H1 (cell line): ENCODE measurements around the gene RGL1. TPM values are rescaled to one million over a fixed set of nuclear protein-coding genes. Genes with fewer than 3 reads are reported as not detected.

Experiments used
- CTCF ChIA-PET: fragments of 300-600 bp; sonication (Branson Sonifier 250); formaldehyde crosslinking; loops from one replicate; lab custom pipeline; 2021; ENCODE audit not compliant: partially characterized antibody; lab: Charles Lee
- POLR2A ChIA-PET: fragments of 300-600 bp; sonication (Branson Sonifier 250); formaldehyde crosslinking; loops from one replicate; lab custom pipeline; 2021; ENCODE audit warnings: inconsistent platforms; ENCODE audit not compliant: partially characterized antibody; lab: Charles Lee
- DNase-seq, 2 experiments: peaks; one replicate each; pipeline versions ENCODE4 v3.0.0 to v3.0.0-alpha.2; 2010 to 2022; ENCODE audit warnings: low spot score in 2 of 2, low read depth in 1 of 2, mixed read lengths in 1 of 2
- FAIRE-seq: peaks from 2 replicates; lab custom pipeline; 2011; peaks lifted over from hg19 to GRCh38; lab: Jason Lieb, UNC
- H2AFZ ChIP-seq: 2 replicates; pipeline ENCODE4 v1.8.1; 2012; ENCODE audit warnings: low read length, inconsistent platforms
- H2AK5ac ChIP-seq: 2 replicates; pipeline ENCODE4 v1.6.1; 2013; ENCODE audit warnings: low read depth, low read length
- H2BK120ac ChIP-seq: replicated peaks from 2 replicates; pipeline ENCODE3; 2013; ENCODE audit warnings: low read depth, low read length, inconsistent platforms
- H2BK12ac ChIP-seq: 2 replicates; pipeline ENCODE4 v1.6.1; 2013; ENCODE audit warnings: low read depth, low read length
- H2BK15ac ChIP-seq: 2 replicates; pipeline ENCODE4 v1.6.1; 2013; ENCODE audit warnings: low read length
- H2BK20ac ChIP-seq: 2 replicates; pipeline ENCODE4 v1.6.1; 2013; ENCODE audit warnings: low read length
- H2BK5ac ChIP-seq: 2 replicates; pipeline ENCODE4 v1.6.1; 2013; ENCODE audit warnings: low read depth, low read length
- H3K14ac ChIP-seq: 2 replicates; pipeline ENCODE4 v1.6.1; 2013; ENCODE audit warnings: inconsistent platforms; ENCODE audit not compliant: insufficient read length
- H3K18ac ChIP-seq: 2 replicates; pipeline ENCODE4 v1.6.1; 2013; ENCODE audit warnings: low read length; ENCODE audit errors: extremely low read depth
- H3K23ac ChIP-seq: 2 replicates; pipeline ENCODE4 v1.6.1; 2013; ENCODE audit warnings: inconsistent platforms; ENCODE audit not compliant: insufficient read length
- H3K23me2 ChIP-seq: 2 replicates; pipeline ENCODE4 v1.6.1; 2013; ENCODE audit warnings: low read depth, low read length
- H3K27ac ChIP-seq: 2 replicates; pipeline ENCODE4 v1.6.1; 2011; ENCODE audit warnings: low read depth, low read length, inconsistent platforms
- H3K27me3 ChIP-seq, 4 experiments: replicated peaks in 1 of 4; 1 replicate in 1 of 4; 2 replicates in 3 of 4; pipeline versions ENCODE4 v1.6.1 to v1.8.1; 2011 to 2013; ENCODE audit warnings: low read length in 3 of 4, mild to moderate bottlenecking in 3 of 4, inconsistent platforms in 2 of 4, mixed read lengths in 2 of 4, moderate library complexity in 1 of 4; ENCODE audit not compliant: control insufficient read depth in 3 of 4, insufficient read depth in 3 of 4; ENCODE audit errors: extremely low read depth in 1 of 4
- H3K36me3 ChIP-seq, 4 experiments: 2 replicates each; pipeline versions ENCODE4 v1.6.1 to v1.8.1; 2011 to 2013; ENCODE audit warnings: mild to moderate bottlenecking in 4 of 4, low read length in 3 of 4, moderate library complexity in 2 of 4, control low read depth in 1 of 4, inconsistent platforms in 1 of 4; ENCODE audit not compliant: insufficient read depth in 4 of 4, control insufficient read depth in 2 of 4
- H3K4ac ChIP-seq: replicated peaks from 2 replicates; pipeline ENCODE3; 2013; ENCODE audit warnings: low read length, low read depth, mixed read lengths, inconsistent platforms; ENCODE audit not compliant: insufficient read length
- H3K4me1 ChIP-seq, 4 experiments: replicated peaks in 1 of 4; 1 replicate in 1 of 4; 2 replicates in 3 of 4; pipeline versions ENCODE4 v1.6.1 to v1.8.1; 2011 to 2013; ENCODE audit warnings: low read length in 3 of 4, inconsistent platforms in 2 of 4, mixed read lengths in 1 of 4; ENCODE audit not compliant: insufficient read depth in 4 of 4, control insufficient read depth in 3 of 4
- H3K4me2 ChIP-seq, 2 experiments: 2 replicates each; pipeline versions ENCODE4 v1.6.1 to v1.8.1; 2011 to 2013; ENCODE audit warnings: low read depth in 2 of 2, low read length in 2 of 2, control low read depth in 1 of 2, inconsistent platforms in 1 of 2, mild to moderate bottlenecking in 1 of 2; ENCODE audit not compliant: insufficient read depth in 1 of 2
- H3K4me3 ChIP-seq, 4 experiments: fragments of 200-600, 300-600 bp in 1 of 4; sonication (generic), shearing (Covaris generic), sonication (Bioruptor Twin) in 1 of 4; 2 replicates each; pipeline versions ENCODE4 v1.5.1 to v1.8.1; 2011 to 2016; ENCODE audit warnings: low read length in 4 of 4, low read depth in 3 of 4, control low read depth in 2 of 4, inconsistent platforms in 2 of 4, mild to moderate bottlenecking in 2 of 4, mixed read lengths in 1 of 4, moderate library complexity in 1 of 4; ENCODE audit not compliant: insufficient read depth in 2 of 4; ENCODE audit errors: extremely low read depth in 1 of 4
- H3K56ac ChIP-seq: replicated peaks from 2 replicates; pipeline ENCODE3; 2013; ENCODE audit warnings: low read depth, mild to moderate bottlenecking, mixed read lengths, low read length, inconsistent platforms; ENCODE audit not compliant: insufficient read length
- H3K79me1 ChIP-seq: 2 replicates; pipeline ENCODE4 v1.6.1; 2013; ENCODE audit warnings: low read depth, low read length, control low read depth
- H3K79me2 ChIP-seq, 2 experiments: 2 replicates each; pipeline versions ENCODE4 v1.6.1 to v1.8.1; 2012 to 2013; ENCODE audit warnings: low read length in 2 of 2, mild to moderate bottlenecking in 2 of 2, inconsistent platforms in 1 of 2; ENCODE audit not compliant: insufficient read depth in 2 of 2, control insufficient read depth in 1 of 2
- H3K9ac ChIP-seq, 4 experiments: replicated peaks in 1 of 4; 1 replicate in 1 of 4; 2 replicates in 3 of 4; pipeline versions ENCODE4 v1.6.1 to v1.8.1; 2011 to 2013; ENCODE audit warnings: low read depth in 3 of 4, low read length in 3 of 4, control low read depth in 2 of 4, mild to moderate bottlenecking in 2 of 4, moderate library complexity in 2 of 4, inconsistent platforms in 1 of 4; ENCODE audit errors: extremely low read depth in 1 of 4
- H3K9me3 ChIP-seq, 2 experiments: 2 replicates each; pipeline versions ENCODE4 v1.6.1 to v1.8.1; 2012 to 2013; ENCODE audit warnings: mild to moderate bottlenecking in 2 of 2, moderate library complexity in 2 of 2, control low read depth in 1 of 2, inconsistent platforms in 1 of 2, low read depth in 1 of 2, low read length in 1 of 2, mixed read lengths in 1 of 2; ENCODE audit not compliant: insufficient read depth in 2 of 2
- H4K20me1 ChIP-seq, 2 experiments: replicated peaks in 1 of 2; 2 replicates each; pipeline versions ENCODE3 to v1.8.1; 2011 to 2013; ENCODE audit warnings: inconsistent platforms in 2 of 2, low read length in 2 of 2, mild to moderate bottlenecking in 1 of 2; ENCODE audit not compliant: insufficient read depth in 2 of 2, control insufficient read depth in 1 of 2
- H4K5ac ChIP-seq: 2 replicates; pipeline ENCODE4 v1.6.1; 2013; ENCODE audit warnings: low read length, low read depth, mixed read lengths, inconsistent platforms; ENCODE audit not compliant: insufficient read length
- H4K8ac ChIP-seq: 2 replicates; pipeline ENCODE4 v1.8.0; 2013; ENCODE audit warnings: mild to moderate bottlenecking, moderate library complexity, low read length, inconsistent platforms; ENCODE audit not compliant: insufficient read depth; ENCODE audit errors: extremely low read depth
- H4K91ac ChIP-seq: replicated peaks from 2 replicates; pipeline ENCODE3; 2013; ENCODE audit warnings: low read length, mixed read lengths, inconsistent platforms; ENCODE audit not compliant: insufficient read length
- ATF3 ChIP-seq: IDR thresholded peaks from 2 replicates; pipeline ENCODE4 v1.6.1; 2011; ENCODE audit warnings: low read depth, mild to moderate bottlenecking, low read length; ENCODE audit not compliant: insufficient read depth
- SP2 ChIP-seq: IDR thresholded peaks from 2 replicates; pipeline ENCODE4 v1.6.1; 2012; ENCODE audit warnings: mild to moderate bottlenecking, low read length, inconsistent platforms
- WGBS, 2 experiments: shearing (Covaris generic) in 1 of 2; methylation state at CpG; one replicate each; pipeline versions ENCODE4 v1.1.6 to v1.1.7; 2013 to 2015; ENCODE audit warnings: low lambda C conversion rate in 2 of 2, mixed read lengths in 2 of 2, inconsistent platforms in 1 of 2, low coverage in 1 of 2, missing lambda C conversion rate in 1 of 2; ENCODE audit not compliant: insufficient replicate concordance in 2 of 2, insufficient coverage in 1 of 2, insufficient read length in 1 of 2; ENCODE audit errors: extremely low coverage in 1 of 2, missing lambda C conversion rate in 1 of 2; 5-methylcytosine and 5-hydroxymethylcytosine counted together
- polyA plus RNA-seq, 7 experiments: library from polyadenylated mRNA; depleted of rRNA in 3 of 7; stranded (reverse) in 5 of 7; unstranded in 2 of 7; fragments of >200 nt in 5 of 7; fragments of 200-250 nt in 2 of 7; gene quantifications; 1 replicate in 5 of 7; 2 replicates in 1 of 7; 4 replicates in 1 of 7; pipeline versions ENCODE4 v1.2.1 to v1.2.3, GENCODE V29; 2011 to 2013; ENCODE audit warnings: missing spikeins in 2 of 7, mixed read lengths in 2 of 7
- total RNA-seq: library from RNA; stranded (reverse); fragmentation: NEBNext Ultra II Directional; extraction: Animal tissue kit (Norgen Biotek cat#: 25700); gene quantifications from 2 replicates; pipeline ENCODE4 v1.2.1, GENCODE V29; 2021

RGL1 gene
- total and polyA plus RNA-seq, 2 of the 8 experiments (the other 6 are each of a cell fraction or from before 2014, with no cell fraction given): 0.98 to 2.4 TPM

- Histone ChIP-seq H3K4me2 (no peak overlapping the region), H3K79me2 (no peaks in the 10 kb centered on the region), H2BK20ac (no peak overlapping the region), H3K36me3 (no peaks in the 10 kb centered on the region), H3K27ac (no peak overlapping the region), H2AK5ac (no peak overlapping the region), H3K23me2 (no peaks in the 10 kb centered on the region), H3K18ac (no peak overlapping the region), H3K9ac (no peak overlapping the region), H3K4me1 (no peaks in the 10 kb centered on the region), H3K4ac (no peak overlapping the region), H3K9me3 (no peaks in the 10 kb centered on the region), H2BK12ac (no peak overlapping the region), H3K4me3 (no peak overlapping the region), H3K27me3 (no peaks in the 10 kb centered on the region; a peak in 2 of 7 replicates), H4K20me1 (no peaks in the 10 kb centered on the region), H2BK120ac (no peak overlapping the region), H2AFZ (no peak overlapping the region), H3K23ac (no peak overlapping the region), H3K14ac (no peak overlapping the region), H3K56ac (no peak overlapping the region), H2BK5ac (no peak overlapping the region), H4K91ac (no peak overlapping the region), H4K8ac (no peak overlapping the region), H2BK15ac (no peak overlapping the region), H3K79me1 (no peaks in the 10 kb centered on the region), H4K5ac (no peak overlapping the region)
- POLR2A ChIA-PET: no interaction called here
- CTCF ChIA-PET: no interaction called here
- DNase-seq: no peak
- TF ChIP-seq ATF3: no peak
- no peak for TF ChIP-seq SP2
- WGBS, 2 experiments: 100% methylated on average over 1 of the region's 1 CpG; no CpG with 5 or more reads in 1 of the 2 experiments
- no peak for FAIRE-seq
These were observed 147.2 kb downstream of the RGL1 start for GRCh38 chr1:183952101-183952500.
